GM21529 (cell line): ENCODE measurements around the gene CPAMD8.
"Not testable (repeated sequence)": the region's sequence is repeated elsewhere in the genome, so short reads cannot be mapped to it uniquely, and the experiment has no call there.

ENCODE experiments used
- ATAC-seq: cut with Tn5 transposase; IDR thresholded peaks from one replicate; pipeline ENCODE4 v1.9.1; 2021; ENCODE audit not compliant: unreplicated experiment

CPAMD8 gene

DNA sequence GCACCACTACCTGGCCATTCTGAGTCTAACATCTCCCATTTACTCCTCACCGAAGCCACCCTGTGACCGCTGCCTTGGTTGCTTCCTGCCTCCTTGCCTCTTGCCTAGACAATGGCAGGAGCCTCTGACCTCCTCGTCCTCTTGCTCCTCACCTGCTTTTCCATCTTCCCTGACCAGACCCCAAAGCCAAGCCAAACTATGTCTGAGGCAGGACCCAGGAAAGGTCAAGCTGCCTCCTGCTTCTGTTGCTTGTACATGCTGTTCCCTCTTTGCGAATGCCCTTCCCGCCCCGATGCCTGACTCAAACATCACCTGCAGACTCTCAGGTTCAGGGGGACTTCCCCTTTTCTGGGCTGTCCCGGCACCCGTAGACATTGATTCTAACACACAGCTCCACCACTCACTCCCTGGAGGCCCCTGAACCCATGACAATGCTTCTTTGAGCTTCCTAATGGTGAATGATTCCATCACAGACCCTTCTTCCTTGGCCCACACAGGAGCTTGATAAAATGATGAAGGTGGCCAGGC is 77.0 kb downstream of the CPAMD8 start:
- no peak for ATAC-seq

- ATAC-seq, result no peak
These were observed 79.4 kb downstream of the CPAMD8 start for GRCh38 chr19:16946951-16947940.

GRCh38 chr19:16945762-16946465 is 80.7 kb downstream of the CPAMD8 start:
- ATAC-seq, result no peak

DNA sequence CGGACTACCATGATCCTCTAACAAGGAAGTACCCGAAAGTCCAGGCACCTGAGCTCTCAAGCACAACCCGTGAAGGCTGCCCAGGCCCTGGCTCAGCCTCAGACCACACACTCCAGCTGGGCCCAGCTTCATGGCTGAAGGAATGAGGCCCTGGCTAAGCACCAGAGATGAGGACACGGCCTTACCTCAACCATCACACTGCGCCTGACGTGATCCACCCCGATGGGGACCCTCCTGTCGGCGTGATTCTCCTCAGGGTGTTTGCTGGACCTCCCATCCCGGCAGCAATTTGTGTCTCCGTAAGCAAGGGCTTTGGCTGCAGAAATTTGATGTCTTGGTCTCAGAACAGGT is 81.3 kb downstream of the CPAMD8 start:
- ATAC-seq, result no peak

DNA sequence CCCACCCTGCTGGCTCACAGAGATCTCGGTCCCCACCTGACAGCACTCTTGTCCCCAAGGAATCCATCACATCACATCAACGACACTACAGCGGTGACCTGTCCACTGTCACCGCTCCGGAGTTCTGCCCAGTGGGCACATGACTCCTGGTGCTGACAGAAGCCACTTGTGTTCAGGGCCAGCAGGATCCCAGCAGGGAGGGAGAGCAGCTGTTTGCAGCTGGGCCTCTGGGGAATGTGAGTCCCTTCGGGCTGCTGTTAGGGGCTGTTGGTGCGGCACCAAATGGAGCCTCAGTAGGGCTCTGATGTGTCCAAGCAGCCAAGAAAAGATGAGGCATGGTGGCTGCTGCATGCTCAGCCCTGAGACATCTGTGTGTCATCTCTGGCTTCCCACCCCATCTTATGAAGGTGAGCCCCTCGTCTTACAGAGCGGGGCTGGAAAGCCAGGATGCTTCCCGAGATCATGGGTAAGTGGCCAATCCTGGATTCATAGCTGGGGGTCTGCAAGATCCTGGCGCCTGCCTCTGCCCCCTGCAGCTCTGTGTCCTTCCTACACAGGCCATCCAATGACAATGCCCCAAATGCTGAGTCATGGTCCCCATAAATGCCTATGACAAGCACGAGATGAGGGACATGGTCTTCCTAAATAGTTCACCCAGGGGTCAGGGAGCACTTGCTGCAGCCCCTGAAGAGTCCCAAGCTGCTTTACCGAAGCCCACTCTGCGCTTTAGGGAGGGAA is 81.8 kb downstream of the CPAMD8 start:
- ATAC-seq, result no peak

DNA sequence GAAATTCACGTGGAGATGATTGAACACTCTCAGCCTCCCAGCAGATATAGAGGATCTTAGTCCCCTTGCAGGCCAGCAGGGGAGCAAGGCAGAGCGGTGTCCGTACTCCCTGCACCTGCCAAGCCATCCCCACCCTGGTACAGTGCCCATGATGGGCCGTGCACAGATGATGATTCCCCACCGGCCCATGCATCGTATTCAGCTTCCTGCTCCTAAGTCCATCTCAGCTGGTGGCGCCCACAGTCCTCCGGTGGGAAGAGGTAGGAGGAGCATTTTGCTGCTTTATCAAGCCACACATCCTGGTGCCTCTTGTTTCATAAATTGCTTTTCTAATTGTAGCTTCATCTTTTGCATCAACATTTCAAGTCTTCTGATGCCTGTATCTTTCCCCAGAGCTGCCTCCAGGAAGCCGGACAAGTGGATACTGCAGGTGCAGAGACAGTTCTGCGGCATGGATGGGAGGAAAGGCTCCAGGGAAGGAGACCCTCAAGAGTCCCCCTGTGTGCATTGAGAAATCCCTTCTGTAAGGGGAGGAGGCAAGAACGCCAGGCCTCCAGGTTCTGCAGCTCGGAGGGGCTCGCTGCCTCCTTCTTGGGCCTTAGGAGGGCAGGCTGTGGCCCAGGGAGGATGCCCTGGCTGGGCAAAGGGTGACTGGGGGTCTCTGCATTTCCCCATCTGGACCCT is 82.5 kb downstream of the CPAMD8 start:
- ATAC-seq, result no peak

- not testable (repeated sequence) for ATAC-seq
These were observed 83.5 kb downstream of the CPAMD8 start for GRCh38 chr19:16943090-16943489.

DNA sequence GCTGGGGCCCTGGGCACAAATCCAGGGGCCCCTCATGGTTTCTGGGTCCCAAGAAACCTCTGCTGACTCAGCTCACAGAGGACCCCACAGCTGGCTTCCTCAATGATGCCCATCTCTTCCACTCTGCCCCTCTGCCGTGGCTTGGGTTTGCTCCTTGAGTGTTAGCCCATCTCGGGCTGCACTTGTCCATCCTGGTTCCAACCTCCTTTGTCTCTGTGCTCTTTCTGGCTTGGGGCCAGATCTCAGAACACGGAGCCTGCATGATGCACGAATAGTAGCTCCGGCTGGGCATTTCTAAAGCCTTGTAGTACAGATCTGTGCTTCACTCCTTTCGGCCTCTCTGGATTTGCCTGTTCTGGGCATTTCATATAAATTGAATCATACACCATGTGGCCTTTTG is 84.0 kb downstream of the CPAMD8 start:
- no peak for ATAC-seq

DNA sequence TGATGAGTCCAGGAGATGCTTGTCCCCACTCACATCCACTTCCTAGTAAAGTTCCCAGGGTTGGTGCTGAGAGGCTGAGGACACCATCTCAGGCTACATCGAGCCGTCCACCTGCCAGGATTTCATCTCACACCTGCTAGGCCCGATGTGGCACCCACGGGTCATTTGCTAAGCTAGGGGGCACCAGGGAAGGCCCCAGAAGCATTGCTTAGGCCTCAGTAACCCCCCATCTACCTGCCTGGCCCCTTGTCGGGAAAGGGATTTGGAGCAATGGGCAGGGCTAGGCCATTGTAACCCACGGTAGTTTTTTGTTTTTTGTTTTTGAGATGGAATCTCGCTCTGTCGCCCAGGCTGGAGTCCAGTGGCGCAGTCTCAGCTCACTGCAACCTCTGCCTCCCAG is 86.0 kb downstream of the CPAMD8 start:
- no peak for ATAC-seq

- not testable (repeated sequence) for ATAC-seq
These were observed 86.5 kb downstream of the CPAMD8 start for GRCh38 chr19:16940063-16940462.

DNA sequence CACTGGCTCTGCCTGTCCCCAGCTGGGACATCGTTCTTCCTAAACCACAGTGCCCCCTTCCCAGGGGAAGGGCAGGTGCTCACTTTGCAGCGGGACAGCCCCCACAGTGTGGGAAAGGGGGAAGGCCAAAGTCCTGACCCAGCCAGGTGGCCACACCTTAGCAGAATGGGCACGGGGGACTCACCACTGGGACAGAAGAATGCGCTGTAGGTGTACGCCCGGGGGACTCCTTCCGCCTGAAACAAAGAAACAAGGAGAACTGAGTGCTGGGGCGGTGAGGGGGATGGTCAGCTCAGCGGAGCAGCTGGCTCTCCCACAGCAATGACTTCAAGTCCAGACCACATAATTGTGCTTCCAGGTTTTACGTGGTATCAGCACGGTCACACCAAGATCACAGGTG is 88.4 kb downstream of the CPAMD8 start:
- no peak for ATAC-seq

GRCh38 chr19:16937796-16938195 is 88.8 kb downstream of the CPAMD8 start:
- not testable (repeated sequence) for ATAC-seq

GRCh38 chr19:16936901-16937300 is 89.7 kb downstream of the CPAMD8 start:
- ATAC-seq, result no peak

GRCh38 chr19:16934489-16934888 is 92.1 kb downstream of the CPAMD8 start:
- no peak for ATAC-seq

- no peak for ATAC-seq
These were observed 95.3 kb downstream of the CPAMD8 start for GRCh38 chr19:16931306-16931705.

GRCh38 chr19:16930753-16931152 is 95.9 kb downstream of the CPAMD8 start:
- ATAC-seq, result no peak

DNA sequence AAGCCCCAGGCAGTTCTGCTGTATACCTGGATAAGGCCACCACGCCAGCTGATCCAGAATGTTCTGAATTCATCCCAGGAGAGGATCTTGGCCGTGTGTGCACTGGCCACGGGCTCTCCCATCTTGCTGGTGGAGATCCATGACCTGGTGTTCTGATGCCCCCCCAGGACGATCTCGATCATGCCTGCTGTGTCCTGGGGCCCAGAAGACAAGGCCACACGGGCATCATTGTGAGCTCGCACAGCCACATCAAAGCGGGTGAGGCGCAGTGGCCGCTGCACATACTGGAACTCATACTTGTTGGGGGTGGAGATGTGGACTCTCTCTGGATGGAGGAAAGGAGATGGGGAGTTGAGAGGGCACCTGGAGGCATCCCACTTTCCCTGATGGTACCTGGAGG is 97.7 kb downstream of the CPAMD8 start:
- no peak for ATAC-seq

DNA sequence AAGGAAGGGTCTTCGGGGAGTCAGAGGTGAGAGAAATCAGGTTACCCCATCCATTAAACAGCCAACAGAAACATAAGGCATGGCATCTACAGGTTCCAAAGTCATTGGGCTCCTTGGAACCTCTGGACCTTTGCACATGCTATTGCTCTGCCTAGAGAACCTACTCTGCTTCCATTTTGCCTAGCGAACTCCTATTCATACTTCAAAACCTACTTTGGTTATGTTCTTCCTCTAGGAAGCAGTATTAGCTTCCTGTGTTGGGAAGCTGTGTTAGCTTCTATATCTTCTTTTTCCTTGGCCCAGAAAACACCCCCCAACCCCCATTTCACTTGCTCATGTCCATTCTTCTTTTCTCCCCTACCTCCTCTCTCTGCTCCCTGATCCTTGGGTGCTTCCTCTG is 98.3 kb downstream of the CPAMD8 start:
- ATAC-seq, result no peak

DNA sequence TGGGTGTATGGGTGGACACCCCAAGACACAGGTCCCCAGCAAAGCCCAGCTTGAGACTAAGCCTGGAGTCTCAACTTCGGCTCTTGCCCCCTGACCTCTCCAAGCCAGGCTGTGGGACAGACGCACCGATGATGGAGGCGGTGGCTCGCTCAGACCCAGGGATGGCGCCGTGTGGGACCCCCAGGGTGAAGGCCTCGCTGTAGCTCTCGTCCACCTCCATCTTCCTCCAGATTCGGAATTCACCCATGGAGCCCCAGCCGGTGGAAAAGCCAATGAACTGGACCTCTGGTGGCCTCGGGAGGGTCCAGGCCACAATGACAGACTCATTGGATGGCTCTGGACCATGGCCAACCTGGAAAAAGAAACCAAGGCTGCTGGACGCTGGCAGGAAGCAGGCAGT is 98.7 kb downstream of the CPAMD8 start:
- no peak for ATAC-seq

- no peak for ATAC-seq
These were observed 103.7 kb downstream of the CPAMD8 start for GRCh38 chr19:16922949-16923348.

DNA sequence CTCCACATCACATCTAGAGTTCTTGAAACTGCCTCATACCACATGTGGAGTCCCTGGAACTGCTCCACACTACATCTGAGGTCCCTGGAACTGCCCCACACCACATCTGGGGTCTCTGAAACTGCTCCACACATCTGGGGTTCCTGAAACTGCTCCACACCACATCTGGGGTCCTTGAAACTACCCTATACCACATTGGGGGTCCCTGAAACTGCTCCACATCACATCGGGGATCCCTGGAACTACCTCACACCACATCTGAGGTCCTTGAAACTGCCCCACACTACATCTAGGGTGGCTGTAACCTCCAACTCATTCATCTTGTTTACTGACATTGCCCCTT is 104.0 kb downstream of the CPAMD8 start:
- no peak for ATAC-seq
